ENCODE measurements around the gene CLEC16A.

The CLEC16A gene

GRCh38 chr16:11016524-11016988 lies 72.2 kb downstream of the CLEC16A start:
- no peak overlapping the region for H3K27ac ChIP-seq (replicated peaks)
- H3K4me3 ChIP-seq (replicated peaks; ENCODE audit: insufficient read depth, low read length) = no peak overlapping the region
- TF ChIP-seq REST (IDR thresholded peaks at IDR 0.05; ENCODE audit: insufficient replicate concordance, low read depth) = no peak
- TF ChIP-seq POLR2AphosphoS5 (IDR thresholded peaks at IDR 0.05; ENCODE audit: low read depth) = no peak
- no peak for TF ChIP-seq CTCF (IDR thresholded peaks at IDR 0.05; ENCODE audit: insufficient read depth, low read length)
- no peak for TF ChIP-seq SPI1 (IDR thresholded peaks at IDR 0.05; ENCODE audit: borderline replicate concordance, low read depth)
- TF ChIP-seq GABPA (IDR thresholded peaks at IDR 0.05; ENCODE audit: low read depth) = no peak
- no peak for DNase-seq (ENCODE audit: low read depth in 1 of 2, low spot score in 1 of 2)
- no peaks in the 10 kb centered on the region for H3K27me3 ChIP-seq (ENCODE audit: insufficient read depth, poor library complexity, severe bottlenecking)

- Histone ChIP-seq H3K27ac (replicated peaks) (no peak overlapping the region), H3K4me3 (replicated peaks; ENCODE audit: insufficient read depth, low read length) (no peak overlapping the region), H3K27me3 (ENCODE audit: insufficient read depth, poor library complexity, severe bottlenecking) (no peaks in the 10 kb centered on the region)
- TF ChIP-seq CTCF (IDR thresholded peaks at IDR 0.05; ENCODE audit: insufficient read depth, low read length) (no peak), REST (IDR thresholded peaks at IDR 0.05; ENCODE audit: insufficient replicate concordance, low read depth) (no peak), POLR2AphosphoS5 (IDR thresholded peaks at IDR 0.05; ENCODE audit: low read depth) (no peak), GABPA (IDR thresholded peaks at IDR 0.05; ENCODE audit: low read depth) (no peak), SPI1 (IDR thresholded peaks at IDR 0.05; ENCODE audit: borderline replicate concordance, low read depth) (no peak)
- DNase-seq (ENCODE audit: low read depth in 1 of 2, low spot score in 1 of 2) = no peak
Measured at GRCh38 chr16:11016993-11017392, 72.6 kb downstream of the CLEC16A start.

GRCh38 chr16:11017499-11017898 lies 73.1 kb downstream of the CLEC16A start:
- H3K27ac ChIP-seq (replicated peaks) = no peak overlapping the region

More at GRCh38 chr16:11017499-11017898, 73.1 kb downstream of the CLEC16A start:
- H3K27me3 ChIP-seq (ENCODE audit: insufficient read depth, poor library complexity, severe bottlenecking) = no peaks in the 10 kb centered on the region
- no peak for DNase-seq (ENCODE audit: low read depth in 1 of 2, low spot score in 1 of 2)
- TF ChIP-seq SPI1 (IDR thresholded peaks at IDR 0.05; ENCODE audit: borderline replicate concordance, low read depth) (no peak), REST (IDR thresholded peaks at IDR 0.05; ENCODE audit: insufficient replicate concordance, low read depth) (no peak), POLR2AphosphoS5 (IDR thresholded peaks at IDR 0.05; ENCODE audit: low read depth) (no peak), GABPA (IDR thresholded peaks at IDR 0.05; ENCODE audit: low read depth) (no peak), CTCF (IDR thresholded peaks at IDR 0.05; ENCODE audit: insufficient read depth, low read length) (no peak)
- no peak overlapping the region for H3K4me3 ChIP-seq (replicated peaks; ENCODE audit: insufficient read depth, low read length)

All from HL-60 (cell line).